Hepatocyte (in vitro differentiated cells): Measurements from ENCODE around the gene SNX9. TPM values are rescaled to one million over a fixed set of nuclear protein-coding genes. Genes with fewer than 3 reads are reported as not detected.
"Not testable (repeated sequence)": the region's sequence is repeated elsewhere in the genome, so short reads cannot be mapped to it uniquely, and the experiment has no call there.

ENCODE experiments used
- DNase-seq: peaks from one replicate; pipeline ENCODE4 v3.0.0-alpha.2; 2016; ENCODE audit warnings: low spot score
- H2AFZ ChIP-seq: fragments of 200-600 bp; sonication (generic); 2 replicates; pipeline ENCODE4 v1.6.0; 2016; ENCODE audit warnings: antibody characterized with exemption, mild to moderate bottlenecking
- H3K27ac ChIP-seq: fragments of 200-600 bp; sonication (generic); 2 replicates; pipeline ENCODE4 v1.5.1; 2016; ENCODE audit warnings: mild to moderate bottlenecking
- H3K27me3 ChIP-seq: fragments of 200-600 bp; sonication (generic); 2 replicates; pipeline ENCODE4 v1.6.1; 2016
- H3K36me3 ChIP-seq: fragments of 200-600 bp; sonication (generic); replicated peaks from 2 replicates; pipeline ENCODE4 v1.5.1; 2016; ENCODE audit warnings: low read depth; ENCODE audit not compliant: insufficient read depth
- H3K4me1 ChIP-seq: fragments of 200-600 bp; sonication (generic); 2 replicates; pipeline ENCODE4 v1.5.1; 2016; ENCODE audit warnings: mild to moderate bottlenecking, moderate library complexity; ENCODE audit not compliant: insufficient read depth
- H3K4me2 ChIP-seq: fragments of 200-600 bp; sonication (generic); 2 replicates; pipeline ENCODE4 v1.6.0; 2016
- H3K4me3 ChIP-seq: fragments of 200-600 bp; sonication (generic); 2 replicates; pipeline ENCODE4 v1.5.1; 2016; ENCODE audit warnings: mild to moderate bottlenecking
- H3K79me2 ChIP-seq: fragments of 200-600 bp; sonication (generic); 2 replicates; pipeline ENCODE4 v1.6.0; 2017; ENCODE audit warnings: mild to moderate bottlenecking
- H3K9me2 ChIP-seq: fragments of 200-600 bp; sonication (generic); replicated peaks from 2 replicates; pipeline ENCODE4 v1.6.0; 2017; ENCODE audit warnings: mild to moderate bottlenecking; ENCODE audit not compliant: insufficient read depth
- H3K9me3 ChIP-seq: fragments of 200-600 bp; sonication (generic); 2 replicates; pipeline ENCODE4 v1.5.1; 2016; ENCODE audit warnings: low read depth, mild to moderate bottlenecking
- H4K20me1 ChIP-seq: fragments of 200-600 bp; sonication (generic); 2 replicates; pipeline ENCODE4 v1.6.0; 2016; ENCODE audit warnings: mild to moderate bottlenecking; ENCODE audit not compliant: insufficient read depth, poor library complexity, severe bottlenecking
- CTCF ChIP-seq: fragments of 200-600 bp; sonication (generic); IDR thresholded peaks from 2 replicates; pipeline ENCODE4 v1.5.1; 2016; ENCODE audit warnings: antibody characterized with exemption, mild to moderate bottlenecking; ENCODE audit not compliant: poor library complexity
- EZH2 ChIP-seq: fragments of 200-600 bp; sonication (generic); IDR thresholded peaks from 2 replicates; pipeline ENCODE4 v1.6.1; 2016; ENCODE audit warnings: antibody characterized with exemption, mild to moderate bottlenecking, borderline replicate concordance
- EZH2phosphoT487 ChIP-seq: fragments of 200-600 bp; sonication (generic); IDR thresholded peaks from one replicate; pipeline ENCODE4 v1.6.1; 2018; ENCODE audit warnings: antibody characterized with exemption, mild to moderate bottlenecking, low read depth, moderate library complexity; ENCODE audit not compliant: unreplicated experiment, severe bottlenecking
- WGBS: methylation state at CpG from one replicate; pipeline ENCODE4 v1.1.6; 2016; ENCODE audit warnings: low lambda C conversion rate; ENCODE audit errors: missing lambda C conversion rate; 5-methylcytosine and 5-hydroxymethylcytosine counted together
- polyA plus RNA-seq: library from polyadenylated mRNA; unstranded; fragments of >200 nt; fragmentation: Nextera tagmentation; extraction: Ambion mirVana; gene quantifications from 2 replicates; pipeline ENCODE4 v1.2.1, GENCODE V29; 2016
- total RNA-seq: library from RNA; depleted of rRNA; stranded (reverse); fragments of >200 nt; gene quantifications from 2 replicates; pipeline ENCODE4 v1.2.3, GENCODE V29; 2014

The SNX9 gene
- total and polyA plus RNA-seq, 2 experiments from 2014 or later: 34.1 to 34.7 TPM

GRCh38 chr6:157853902-157854502 lies 31.0 kb downstream of the SNX9 start:
- Histone ChIP-seq H3K9me3 (peaks cover 4% of the 10 kb centered on the region), H3K4me1 (peaks cover 5% of the 10 kb centered on the region), H3K9me2 (no peaks in the 10 kb centered on the region), H3K4me3 (no peak overlapping the region), H3K27me3 (no peaks in the 10 kb centered on the region), H3K4me2 (no peak overlapping the region), H3K79me2 (peaks cover 100% of the 10 kb centered on the region), H3K36me3 (no peaks in the 10 kb centered on the region), H4K20me1 (peaks cover 42% of the 10 kb centered on the region), H2AFZ (no peak overlapping the region), H3K27ac (no peak overlapping the region)
- 78% methylated on average over 1 of the region's 1 CpG for WGBS
- TF ChIP-seq CTCF (no peak), EZH2phosphoT487 (no peak), EZH2 (no peak)
- no peak for DNase-seq

GRCh38 chr6:157855325-157855724 lies 32.3 kb downstream of the SNX9 start:
- no peak for DNase-seq
- H4K20me1 ChIP-seq: peaks cover 45% of the 10 kb centered on the region
- H3K27me3 ChIP-seq: no peaks in the 10 kb centered on the region
- H3K9me2 ChIP-seq: no peaks in the 10 kb centered on the region
- over 99% methylated on average over 5 of the region's 5 CpGs for WGBS
- no peak for TF ChIP-seq EZH2
- TF ChIP-seq CTCF: no peak
- TF ChIP-seq EZH2phosphoT487: no peak
- H3K79me2 ChIP-seq: peaks cover 100% of the 10 kb centered on the region
- H3K4me1 ChIP-seq: peaks cover 6% of the 10 kb centered on the region
- H3K4me3 ChIP-seq: no peak overlapping the region
- H3K4me2 ChIP-seq: no peak overlapping the region
- no peak overlapping the region for H3K27ac ChIP-seq
- no peaks in the 10 kb centered on the region for H3K36me3 ChIP-seq
- peaks cover 4% of the 10 kb centered on the region for H3K9me3 ChIP-seq
- no peak overlapping the region for H2AFZ ChIP-seq

- not testable (repeated sequence) for H2AFZ ChIP-seq, H3K9me2 ChIP-seq, DNase-seq, H3K36me3 ChIP-seq, H3K4me2 ChIP-seq, H3K27me3 ChIP-seq, H3K27ac ChIP-seq, H3K4me3 ChIP-seq, H3K9me3 ChIP-seq
- Histone ChIP-seq H4K20me1 (peaks cover 43% of the 10 kb centered on the region), H3K4me1 (peaks cover 11% of the 10 kb centered on the region), H3K79me2 (peaks cover 99% of the 10 kb centered on the region)
- WGBS: 86% methylated on average over 10 of the region's 10 CpGs
These were observed 32.8 kb downstream of the SNX9 start for GRCh38 chr6:157855804-157856203.

DNA sequence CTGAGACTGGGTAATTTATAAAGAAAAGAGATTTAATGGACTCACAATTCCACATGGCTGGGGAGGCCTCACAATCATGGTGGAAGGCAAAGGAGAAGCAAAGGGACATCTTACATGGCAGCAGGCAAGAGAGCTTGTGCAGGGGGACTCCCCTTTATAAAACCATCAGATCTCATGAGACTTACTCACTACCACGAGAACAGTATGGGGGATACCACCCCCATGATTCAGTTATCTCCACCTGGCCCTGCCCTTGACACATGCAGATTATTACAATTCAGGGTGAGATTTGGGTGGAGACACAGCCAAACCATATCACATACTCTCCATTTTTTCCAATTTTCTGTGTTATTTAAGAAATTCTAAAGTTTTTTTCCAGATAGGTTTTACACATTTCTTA lies 35.6 kb downstream of the SNX9 start:
- not testable (repeated sequence) for H2AFZ ChIP-seq, H3K36me3 ChIP-seq, H3K27me3 ChIP-seq, H3K4me3 ChIP-seq, H3K4me2 ChIP-seq, H3K27ac ChIP-seq, DNase-seq, H3K9me2 ChIP-seq, H3K9me3 ChIP-seq
- Histone ChIP-seq H3K79me2 (peaks cover 98% of the 10 kb centered on the region), H4K20me1 (peaks cover 63% of the 10 kb centered on the region), H3K4me1 (peaks cover 19% of the 10 kb centered on the region)
- 96% methylated on average over 1 of the region's 1 CpG for WGBS
